ENCODE results near the gene SCEL.
A peak's percentile ranks its signal among the peaks of the same experiment; 100 is the strongest.

SCEL gene

GRCh38 chr13:77503398-77503797 lies 32.1 kb upstream of the SCEL start:
- no peak overlapping the region for H3K27ac ChIP-seq (ENCODE audit: insufficient read depth in 1 of 2, low read depth in 1 of 2, low read length in 2 of 2, poor library complexity in 1 of 2, severe bottlenecking in 2 of 2)
- ChIA-PET CTCF (interaction anchor here (1.4 to 2.4 kb wide), 2 partner anchors 11 to 231 kb away, joined by 3 to 13 read pairs; no protein-coding TSS in a partner anchor), POLR2A (no interaction called here)
- 100% methylated on average over 2 of the region's 5 CpGs for WGBS (ENCODE audit: insufficient coverage)
- H3K27me3 ChIP-seq (replicated peaks in 2 of 5; ENCODE audit: control insufficient read depth in 4 of 5, insufficient read depth in 5 of 5, low read length in 4 of 5), result no peaks in the 10 kb centered on the region
- H3K9me3 ChIP-seq (ENCODE audit: control extremely low read depth in 1 of 5, control insufficient read depth in 4 of 5, insufficient read depth in 2 of 5, low read depth in 1 of 5, low read length in 4 of 5), result no peaks in the 10 kb centered on the region
- H3K36me3 ChIP-seq (ENCODE audit: control insufficient read depth in 4 of 4, insufficient read depth in 4 of 4, low read length in 3 of 4), result no peaks in the 10 kb centered on the region
- no peaks in the 10 kb centered on the region for H3K4me1 ChIP-seq (ENCODE audit: control extremely low read depth in 1 of 4, control insufficient read depth in 4 of 4, insufficient read depth in 4 of 4, low read length in 3 of 4)
- DNase-seq, result no peak
- H3K4me3 ChIP-seq (ENCODE audit: control insufficient read depth in 1 of 7, extremely low read depth in 1 of 7, insufficient read depth in 4 of 7, low read depth in 2 of 7, low read length in 6 of 7), result no peak overlapping the region

GRCh38 chr13:77506874-77507273 lies 28.6 kb upstream of the SCEL start:
- DNase-seq, result peak in 2 of 3 donors; percentile 20 to 24
- H3K4me1 ChIP-seq (ENCODE audit: control extremely low read depth in 1 of 4, control insufficient read depth in 4 of 4, insufficient read depth in 4 of 4, low read length in 3 of 4), result peaks cover 0 to 4% (median 2%) of the 10 kb centered on the region in 4 experiments
- H3K9me3 ChIP-seq (ENCODE audit: control extremely low read depth in 1 of 5, control insufficient read depth in 4 of 5, insufficient read depth in 2 of 5, low read depth in 1 of 5, low read length in 4 of 5), result no peaks in the 10 kb centered on the region
- H3K27me3 ChIP-seq (replicated peaks in 2 of 5; ENCODE audit: control insufficient read depth in 4 of 5, insufficient read depth in 5 of 5, low read length in 4 of 5), result no peaks in the 10 kb centered on the region
- no peaks in the 10 kb centered on the region for H3K36me3 ChIP-seq (ENCODE audit: control insufficient read depth in 4 of 4, insufficient read depth in 4 of 4, low read length in 3 of 4)
- ChIA-PET CTCF (interaction anchor here (1.0 kb wide), 1 partner anchor 14 kb away, joined by 3 read pairs; no protein-coding TSS in a partner anchor), POLR2A (no interaction called here)
- no CpG with 5 or more reads among the region's 3 CpGs for WGBS (ENCODE audit: insufficient coverage)
- no peak overlapping the region for H3K4me3 ChIP-seq (ENCODE audit: control insufficient read depth in 1 of 7, extremely low read depth in 1 of 7, insufficient read depth in 4 of 7, low read depth in 2 of 7, low read length in 6 of 7)
- H3K27ac ChIP-seq (ENCODE audit: insufficient read depth in 1 of 2, low read depth in 1 of 2, low read length in 2 of 2, poor library complexity in 1 of 2, severe bottlenecking in 2 of 2), result no peak overlapping the region

GRCh38 chr13:77507931-77508776 lies 27.4 kb upstream of the SCEL start:
- DNase-seq, result peak in 2 of 3 donors; percentile 32 to 58
- no peaks in the 10 kb centered on the region for H3K36me3 ChIP-seq (ENCODE audit: control insufficient read depth in 4 of 4, insufficient read depth in 4 of 4, low read length in 3 of 4)
- no peak overlapping the region for H3K27ac ChIP-seq (ENCODE audit: insufficient read depth in 1 of 2, low read depth in 1 of 2, low read length in 2 of 2, poor library complexity in 1 of 2, severe bottlenecking in 2 of 2)
- POLR2A ChIA-PET, result no interaction called here
- 80% methylated on average over 4 of the region's 5 CpGs for WGBS (ENCODE audit: insufficient coverage)
- H3K4me1 ChIP-seq (ENCODE audit: control extremely low read depth in 1 of 4, control insufficient read depth in 4 of 4, insufficient read depth in 4 of 4, low read length in 3 of 4), result peaks cover 0 to 4% (median 2%) of the 10 kb centered on the region in 4 experiments
- H3K4me3 ChIP-seq (ENCODE audit: control insufficient read depth in 1 of 7, extremely low read depth in 1 of 7, insufficient read depth in 4 of 7, low read depth in 2 of 7, low read length in 6 of 7), result no peak overlapping the region
- no peaks in the 10 kb centered on the region for H3K27me3 ChIP-seq (replicated peaks in 2 of 5; ENCODE audit: control insufficient read depth in 4 of 5, insufficient read depth in 5 of 5, low read length in 4 of 5)
- CTCF ChIA-PET, result interaction anchor here (0.7 kb wide), 1 partner anchor 166 kb away, joined by 3 read pairs; no protein-coding TSS in a partner anchor
- no peaks in the 10 kb centered on the region for H3K9me3 ChIP-seq (ENCODE audit: control extremely low read depth in 1 of 5, control insufficient read depth in 4 of 5, insufficient read depth in 2 of 5, low read depth in 1 of 5, low read length in 4 of 5)

- POLR2A ChIA-PET, result no interaction called here
- peak in 2 of 3 donors; percentile 14 to 18 for DNase-seq
- Histone ChIP-seq H3K4me3 (ENCODE audit: control insufficient read depth in 1 of 7, extremely low read depth in 1 of 7, insufficient read depth in 4 of 7, low read depth in 2 of 7, low read length in 6 of 7) (no peak overlapping the region), H3K4me1 (ENCODE audit: control extremely low read depth in 1 of 4, control insufficient read depth in 4 of 4, insufficient read depth in 4 of 4, low read length in 3 of 4) (peaks cover 0 to 4% (median 2%) of the 10 kb centered on the region in 4 experiments), H3K27ac (ENCODE audit: insufficient read depth in 1 of 2, low read depth in 1 of 2, low read length in 2 of 2, poor library complexity in 1 of 2, severe bottlenecking in 2 of 2) (no peak overlapping the region), H3K9me3 (ENCODE audit: control extremely low read depth in 1 of 5, control insufficient read depth in 4 of 5, insufficient read depth in 2 of 5, low read depth in 1 of 5, low read length in 4 of 5) (no peaks in the 10 kb centered on the region), H3K27me3 (replicated peaks in 2 of 5; ENCODE audit: control insufficient read depth in 4 of 5, insufficient read depth in 5 of 5, low read length in 4 of 5) (no peaks in the 10 kb centered on the region), H3K36me3 (ENCODE audit: control insufficient read depth in 4 of 4, insufficient read depth in 4 of 4, low read length in 3 of 4) (no peaks in the 10 kb centered on the region)
- CTCF ChIA-PET, result interaction anchor here (0.7 kb wide), 1 partner anchor 167 kb away, joined by 3 read pairs; no protein-coding TSS in a partner anchor
- no CpG with 5 or more reads among the region's 4 CpGs for WGBS (ENCODE audit: insufficient coverage)
These were observed 26.4 kb upstream of the SCEL start for GRCh38 chr13:77508959-77509620.

GRCh38 chr13:77510156-77510555 lies 25.4 kb upstream of the SCEL start:
- Histone ChIP-seq H3K9me3 (ENCODE audit: control extremely low read depth in 1 of 5, control insufficient read depth in 4 of 5, insufficient read depth in 2 of 5, low read depth in 1 of 5, low read length in 4 of 5) (no peaks in the 10 kb centered on the region), H3K27me3 (replicated peaks in 2 of 5; ENCODE audit: control insufficient read depth in 4 of 5, insufficient read depth in 5 of 5, low read length in 4 of 5) (no peaks in the 10 kb centered on the region), H3K36me3 (ENCODE audit: control insufficient read depth in 4 of 4, insufficient read depth in 4 of 4, low read length in 3 of 4) (no peaks in the 10 kb centered on the region), H3K4me3 (ENCODE audit: control insufficient read depth in 1 of 7, extremely low read depth in 1 of 7, insufficient read depth in 4 of 7, low read depth in 2 of 7, low read length in 6 of 7) (no peak overlapping the region), H3K27ac (ENCODE audit: insufficient read depth in 1 of 2, low read depth in 1 of 2, low read length in 2 of 2, poor library complexity in 1 of 2, severe bottlenecking in 2 of 2) (no peak overlapping the region), H3K4me1 (ENCODE audit: control extremely low read depth in 1 of 4, control insufficient read depth in 4 of 4, insufficient read depth in 4 of 4, low read length in 3 of 4) (peaks cover 0 to 4% (median 2%) of the 10 kb centered on the region in 4 experiments)
- CTCF ChIA-PET, result interaction anchor here (1.0 kb wide), 1 partner anchor 9 kb away, joined by 3 read pairs; no protein-coding TSS in a partner anchor
- POLR2A ChIA-PET, result no interaction called here
- 97% methylated on average over 3 of the region's 3 CpGs for WGBS (ENCODE audit: insufficient coverage)
- DNase-seq, result no peak

GRCh38 chr13:77511552-77511951 lies 24.0 kb upstream of the SCEL start:
- WGBS (ENCODE audit: insufficient coverage), result 73% methylated on average over 5 of the region's 5 CpGs
- H3K27me3 ChIP-seq (replicated peaks in 2 of 5; ENCODE audit: control insufficient read depth in 4 of 5, insufficient read depth in 5 of 5, low read length in 4 of 5), result no peaks in the 10 kb centered on the region
- H3K9me3 ChIP-seq (ENCODE audit: control extremely low read depth in 1 of 5, control insufficient read depth in 4 of 5, insufficient read depth in 2 of 5, low read depth in 1 of 5, low read length in 4 of 5), result no peaks in the 10 kb centered on the region
- peak in 2 of 3 donors; percentile 15 to 23 for DNase-seq
- no peak overlapping the region for H3K27ac ChIP-seq (ENCODE audit: insufficient read depth in 1 of 2, low read depth in 1 of 2, low read length in 2 of 2, poor library complexity in 1 of 2, severe bottlenecking in 2 of 2)
- H3K4me1 ChIP-seq (ENCODE audit: control extremely low read depth in 1 of 4, control insufficient read depth in 4 of 4, insufficient read depth in 4 of 4, low read length in 3 of 4), result peaks cover 0 to 4% (median 2%) of the 10 kb centered on the region in 4 experiments
- no peak overlapping the region for H3K4me3 ChIP-seq (ENCODE audit: control insufficient read depth in 1 of 7, extremely low read depth in 1 of 7, insufficient read depth in 4 of 7, low read depth in 2 of 7, low read length in 6 of 7)
- H3K36me3 ChIP-seq (ENCODE audit: control insufficient read depth in 4 of 4, insufficient read depth in 4 of 4, low read length in 3 of 4), result no peaks in the 10 kb centered on the region
- ChIA-PET POLR2A (no interaction called here), CTCF (no interaction called here)
